C4-2B (cell line): ENCODE results near the gene CNTN5.

ENCODE experiments used
- ZFX ChIP-seq: fragments of 450-650 bp; IDR thresholded peaks from 2 replicates; pipeline ENCODE4 v1.6.1; 2017
- TF ChIP-seq, protein P1 (sequence below): fragments of 450-650 bp; conservative IDR thresholded peaks from 2 replicates; pipeline ENCODE4 v1.5.1; 2017; ENCODE audit warnings: mild to moderate bottlenecking

DNA sequence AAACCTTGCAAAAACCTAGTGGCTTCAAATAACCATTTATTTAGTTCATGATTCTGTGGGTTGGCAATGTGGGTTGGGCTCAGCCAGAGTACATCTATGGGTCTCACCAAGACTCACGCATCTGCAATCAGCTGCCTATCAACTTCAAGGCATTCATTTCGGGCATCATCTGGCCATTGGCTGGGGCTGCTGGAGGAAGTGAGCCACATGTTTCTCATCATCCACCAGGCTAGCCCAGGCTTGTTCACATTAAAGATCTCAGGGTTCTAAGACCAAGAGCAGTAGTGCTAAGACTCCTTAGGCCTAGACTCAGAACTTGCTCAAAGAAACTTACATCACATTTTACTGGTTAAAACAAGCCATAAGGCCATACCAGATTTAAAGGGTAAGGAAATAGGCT, 1187.5 kb downstream of the CNTN5 start:
- TF ChIP-seq, protein P1, sequence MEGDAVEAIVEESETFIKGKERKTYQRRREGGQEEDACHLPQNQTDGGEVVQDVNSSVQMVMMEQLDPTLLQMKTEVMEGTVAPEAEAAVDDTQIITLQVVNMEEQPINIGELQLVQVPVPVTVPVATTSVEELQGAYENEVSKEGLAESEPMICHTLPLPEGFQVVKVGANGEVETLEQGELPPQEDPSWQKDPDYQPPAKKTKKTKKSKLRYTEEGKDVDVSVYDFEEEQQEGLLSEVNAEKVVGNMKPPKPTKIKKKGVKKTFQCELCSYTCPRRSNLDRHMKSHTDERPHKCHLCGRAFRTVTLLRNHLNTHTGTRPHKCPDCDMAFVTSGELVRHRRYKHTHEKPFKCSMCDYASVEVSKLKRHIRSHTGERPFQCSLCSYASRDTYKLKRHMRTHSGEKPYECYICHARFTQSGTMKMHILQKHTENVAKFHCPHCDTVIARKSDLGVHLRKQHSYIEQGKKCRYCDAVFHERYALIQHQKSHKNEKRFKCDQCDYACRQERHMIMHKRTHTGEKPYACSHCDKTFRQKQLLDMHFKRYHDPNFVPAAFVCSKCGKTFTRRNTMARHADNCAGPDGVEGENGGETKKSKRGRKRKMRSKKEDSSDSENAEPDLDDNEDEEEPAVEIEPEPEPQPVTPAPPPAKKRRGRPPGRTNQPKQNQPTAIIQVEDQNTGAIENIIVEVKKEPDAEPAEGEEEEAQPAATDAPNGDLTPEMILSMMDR: no peak
- TF ChIP-seq ZFX: no peak
